ENCODE results near the gene FOXB2.

DNA sequence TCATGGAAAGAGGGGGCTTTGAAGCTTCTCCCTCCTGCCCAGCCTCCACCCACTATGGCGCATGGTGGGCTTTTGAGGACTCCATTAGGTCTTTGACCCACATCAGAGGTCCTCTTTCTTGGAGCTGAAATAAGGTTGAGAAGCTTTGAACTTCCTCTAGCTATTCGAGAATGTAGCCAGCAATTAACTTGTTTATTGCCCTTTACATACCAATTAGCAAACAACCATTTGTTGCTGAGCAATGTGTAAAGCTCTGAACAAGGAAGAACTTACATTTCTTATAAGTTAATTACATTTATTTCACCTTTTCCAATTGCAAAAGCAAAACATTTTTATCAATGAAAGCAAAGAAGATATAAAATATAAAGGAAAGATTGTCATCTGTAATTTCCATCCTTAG lies 30.5 kb upstream of the FOXB2 start:
- TF ChIP-seq, protein P1, sequence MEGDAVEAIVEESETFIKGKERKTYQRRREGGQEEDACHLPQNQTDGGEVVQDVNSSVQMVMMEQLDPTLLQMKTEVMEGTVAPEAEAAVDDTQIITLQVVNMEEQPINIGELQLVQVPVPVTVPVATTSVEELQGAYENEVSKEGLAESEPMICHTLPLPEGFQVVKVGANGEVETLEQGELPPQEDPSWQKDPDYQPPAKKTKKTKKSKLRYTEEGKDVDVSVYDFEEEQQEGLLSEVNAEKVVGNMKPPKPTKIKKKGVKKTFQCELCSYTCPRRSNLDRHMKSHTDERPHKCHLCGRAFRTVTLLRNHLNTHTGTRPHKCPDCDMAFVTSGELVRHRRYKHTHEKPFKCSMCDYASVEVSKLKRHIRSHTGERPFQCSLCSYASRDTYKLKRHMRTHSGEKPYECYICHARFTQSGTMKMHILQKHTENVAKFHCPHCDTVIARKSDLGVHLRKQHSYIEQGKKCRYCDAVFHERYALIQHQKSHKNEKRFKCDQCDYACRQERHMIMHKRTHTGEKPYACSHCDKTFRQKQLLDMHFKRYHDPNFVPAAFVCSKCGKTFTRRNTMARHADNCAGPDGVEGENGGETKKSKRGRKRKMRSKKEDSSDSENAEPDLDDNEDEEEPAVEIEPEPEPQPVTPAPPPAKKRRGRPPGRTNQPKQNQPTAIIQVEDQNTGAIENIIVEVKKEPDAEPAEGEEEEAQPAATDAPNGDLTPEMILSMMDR (IDR thresholded peaks at IDR 0.05), result no peak
- TF ChIP-seq POLR2A (IDR thresholded peaks at IDR 0.05), result no peak
- TF ChIP-seq POLR2AphosphoS5 (IDR thresholded peaks at IDR 0.05), result no peak

Measured in sigmoid colon (tissue), 4 donors.